Neural progenitor cell (in vitro differentiated cells): ENCODE data around the gene RPL7A. TPM values are rescaled to one million over a fixed set of nuclear protein-coding genes. Genes with fewer than 3 reads are reported as not detected.
"Not testable (repeated sequence)": the region's sequence is repeated elsewhere in the genome, so short reads cannot be mapped to it uniquely, and the experiment has no call there.

Experiments
- DNase-seq: peaks from one replicate; pipeline ENCODE4 v3.0.0-alpha.2; 2016; ENCODE audit warnings: low spot score
- H2AFZ ChIP-seq: fragments of 200-600 bp; sonication (generic); replicated peaks from 2 replicates; pipeline ENCODE4 v1.6.1; 2016; ENCODE audit warnings: antibody characterized with exemption
- H3F3A ChIP-seq: fragments of 200-600 bp; sonication (generic); 2 replicates; pipeline ENCODE4 v1.6.1; 2016; ENCODE audit warnings: antibody characterized with exemption, low read depth
- H3K27ac ChIP-seq: fragments of 200-600 bp; sonication (generic); 2 replicates; pipeline ENCODE4 v1.5.1; 2016; ENCODE audit warnings: mild to moderate bottlenecking
- H3K27me3 ChIP-seq: fragments of 200-600 bp; sonication (generic); 2 replicates; pipeline ENCODE4 v1.6.1; 2016; ENCODE audit warnings: mild to moderate bottlenecking, moderate library complexity
- H3K36me3 ChIP-seq: fragments of 200-600 bp; sonication (generic); 2 replicates; pipeline ENCODE4 v1.5.1; 2016
- H3K4me1 ChIP-seq: fragments of 200-600 bp; sonication (generic); 2 replicates; pipeline ENCODE4 v1.6.1; 2016; ENCODE audit warnings: mixed run types
- H3K4me2 ChIP-seq: fragments of 200-600 bp; sonication (generic); 2 replicates; pipeline ENCODE4 v1.6.1; 2016
- H3K4me3 ChIP-seq: fragments of 200-600 bp; sonication (generic); 2 replicates; pipeline ENCODE4 v1.5.1; 2016
- H3K79me2 ChIP-seq: fragments of 200-600 bp; sonication (generic); 2 replicates; pipeline ENCODE4 v1.6.1; 2016; ENCODE audit warnings: low read depth
- H3K9ac ChIP-seq: fragments of 200-600 bp; sonication (generic); 2 replicates; pipeline ENCODE4 v1.6.1; 2016
- H3K9me3 ChIP-seq: fragments of 200-600 bp; sonication (generic); 2 replicates; pipeline ENCODE4 v1.5.1; 2016; ENCODE audit warnings: low read depth
- H4K20me1 ChIP-seq: fragments of 200-600 bp; sonication (generic); 2 replicates; pipeline ENCODE4 v1.6.1; 2016; ENCODE audit warnings: low read depth
- H3K27ac Mint-ChIP-seq: 3 replicates; pipeline ENCODE4 v1.8.0; 2021; ENCODE audit warnings: mixed read lengths
- H3K27me3 Mint-ChIP-seq: 2 replicates; pipeline ENCODE4 v1.8.0; 2022; ENCODE audit warnings: low read depth, mild to moderate bottlenecking, inconsistent platforms, moderate library complexity, mixed read lengths; ENCODE audit not compliant: insufficient read depth
- H3K36me3 Mint-ChIP-seq: 3 replicates; pipeline ENCODE4 v1.8.0; 2021; ENCODE audit warnings: mixed read lengths
- H3K4me1 Mint-ChIP-seq: 3 replicates; pipeline ENCODE4 v1.8.0; 2021; ENCODE audit warnings: mixed read lengths
- H3K4me3 Mint-ChIP-seq: 3 replicates; pipeline ENCODE4 v1.8.0; 2021; ENCODE audit warnings: mild to moderate bottlenecking, moderate library complexity, mixed read lengths
- H3K9me3 Mint-ChIP-seq: 3 replicates; pipeline ENCODE4 v1.8.0; 2020; ENCODE audit warnings: mixed read lengths
- EZH2 ChIP-seq: fragments of 200-600 bp; sonication (generic); IDR thresholded peaks from 2 replicates; pipeline ENCODE4 v1.6.1; 2017; ENCODE audit warnings: antibody characterized with exemption, mild to moderate bottlenecking, moderate library complexity
- EZH2phosphoT487 ChIP-seq: fragments of 200-600 bp; sonication (generic); IDR thresholded peaks from 2 replicates; pipeline ENCODE4 v1.6.1; 2017; ENCODE audit warnings: antibody characterized with exemption
- total RNA-seq: library from RNA; depleted of rRNA; stranded (reverse); fragments of >200 nt; gene quantifications from 2 replicates; pipeline ENCODE4 v1.2.3, GENCODE V29; 2015; ENCODE audit warnings: low replicate concordance
- TF ChIP-seq, protein P1 (sequence below): fragments of 200-600 bp; sonication (generic); IDR thresholded peaks from 2 replicates; pipeline ENCODE4 v1.5.1; 2017; ENCODE audit warnings: antibody characterized with exemption, mild to moderate bottlenecking

The RPL7A gene
- total RNA-seq, 1 donor from 2014 or later, result 3,449 TPM

DNA sequence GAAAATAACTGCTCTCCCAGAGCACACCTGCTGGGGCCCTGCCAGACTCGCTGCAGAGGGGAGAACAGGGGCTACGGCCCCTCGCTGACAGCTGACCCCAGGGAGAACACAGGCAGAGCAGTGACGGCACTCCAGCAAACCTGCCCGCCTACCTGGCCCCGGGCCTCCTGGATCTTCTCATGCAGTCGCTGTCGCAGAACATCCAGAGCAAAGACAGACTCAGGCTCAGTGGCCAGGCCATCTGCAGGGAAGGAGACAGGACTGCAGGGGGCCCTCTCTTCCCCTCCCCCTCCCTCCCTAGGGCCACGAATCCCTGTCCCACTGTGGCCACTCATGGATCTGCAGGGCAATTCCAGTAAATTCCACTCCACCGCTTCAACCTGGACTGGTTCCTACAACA is 14.5 kb upstream of the RPL7A start:
- H3K9me3 Mint-ChIP-seq, result peaks cover 4% of the 10 kb centered on the region
- Histone ChIP-seq H3K9me3 (no peaks in the 10 kb centered on the region), H3K9ac (no peak overlapping the region), H3K4me3 (no peak overlapping the region), H4K20me1 (peaks cover 26% of the 10 kb centered on the region), H3K4me1 (peaks cover 10% of the 10 kb centered on the region), H2AFZ (no peak overlapping the region), H3K27me3 (no peaks in the 10 kb centered on the region), H3F3A (peaks cover 25% of the 10 kb centered on the region), H3K4me2 (no peak overlapping the region), H3K27ac (no peak overlapping the region), H3K36me3 (no peaks in the 10 kb centered on the region), H3K79me2 (peaks cover 21% of the 10 kb centered on the region)
- peaks cover 10% of the 10 kb centered on the region for H3K27me3 Mint-ChIP-seq
- TF ChIP-seq, protein P1, sequence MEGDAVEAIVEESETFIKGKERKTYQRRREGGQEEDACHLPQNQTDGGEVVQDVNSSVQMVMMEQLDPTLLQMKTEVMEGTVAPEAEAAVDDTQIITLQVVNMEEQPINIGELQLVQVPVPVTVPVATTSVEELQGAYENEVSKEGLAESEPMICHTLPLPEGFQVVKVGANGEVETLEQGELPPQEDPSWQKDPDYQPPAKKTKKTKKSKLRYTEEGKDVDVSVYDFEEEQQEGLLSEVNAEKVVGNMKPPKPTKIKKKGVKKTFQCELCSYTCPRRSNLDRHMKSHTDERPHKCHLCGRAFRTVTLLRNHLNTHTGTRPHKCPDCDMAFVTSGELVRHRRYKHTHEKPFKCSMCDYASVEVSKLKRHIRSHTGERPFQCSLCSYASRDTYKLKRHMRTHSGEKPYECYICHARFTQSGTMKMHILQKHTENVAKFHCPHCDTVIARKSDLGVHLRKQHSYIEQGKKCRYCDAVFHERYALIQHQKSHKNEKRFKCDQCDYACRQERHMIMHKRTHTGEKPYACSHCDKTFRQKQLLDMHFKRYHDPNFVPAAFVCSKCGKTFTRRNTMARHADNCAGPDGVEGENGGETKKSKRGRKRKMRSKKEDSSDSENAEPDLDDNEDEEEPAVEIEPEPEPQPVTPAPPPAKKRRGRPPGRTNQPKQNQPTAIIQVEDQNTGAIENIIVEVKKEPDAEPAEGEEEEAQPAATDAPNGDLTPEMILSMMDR, result no peak
- TF ChIP-seq EZH2phosphoT487 (no peak), EZH2 (no peak)
- no peak overlapping the region for H3K4me3 Mint-ChIP-seq
- H3K4me1 Mint-ChIP-seq, result peaks cover 12% of the 10 kb centered on the region
- H3K27ac Mint-ChIP-seq, result no peak overlapping the region
- DNase-seq, result no peak
- peaks cover 29% of the 10 kb centered on the region for H3K36me3 Mint-ChIP-seq

DNA sequence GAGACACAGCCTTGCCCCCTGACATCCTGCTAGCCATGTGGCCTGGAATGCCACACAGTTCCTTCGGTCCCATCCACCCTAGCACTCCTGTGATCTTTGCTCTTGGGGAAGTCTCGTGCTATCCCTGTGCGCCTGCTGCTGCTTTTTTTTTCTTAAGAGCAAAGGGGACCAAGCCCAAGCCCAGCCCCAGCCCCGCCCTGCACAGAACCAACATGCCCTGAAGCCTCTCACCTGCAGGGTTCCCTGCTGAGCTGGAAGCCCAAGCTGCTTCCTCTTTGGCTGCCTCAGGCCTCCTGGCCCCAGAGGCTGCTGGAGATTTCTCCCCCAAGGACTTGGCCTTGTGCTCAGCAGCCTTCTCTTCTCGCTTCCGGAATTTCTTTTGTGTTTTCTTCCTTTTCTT is 13.9 kb upstream of the RPL7A start:
- Histone ChIP-seq H3K4me3 (no peak overlapping the region), H3F3A (peaks cover 31% of the 10 kb centered on the region), H3K27me3 (no peaks in the 10 kb centered on the region), H3K27ac (no peak overlapping the region), H3K9me3 (no peaks in the 10 kb centered on the region), H4K20me1 (peaks cover 26% of the 10 kb centered on the region), H3K79me2 (peaks cover 21% of the 10 kb centered on the region), H3K4me1 (peaks cover 10% of the 10 kb centered on the region), H3K36me3 (no peaks in the 10 kb centered on the region), H2AFZ (no peak overlapping the region), H3K4me2 (no peak overlapping the region), H3K9ac (no peak overlapping the region)
- no peak for TF ChIP-seq EZH2phosphoT487
- TF ChIP-seq EZH2, result no peak
- TF ChIP-seq, protein P1, result no peak
- Mint-ChIP-seq H3K27ac (no peak overlapping the region), H3K9me3 (peaks cover under 1% of the 10 kb centered on the region), H3K4me1 (peaks cover 12% of the 10 kb centered on the region), H3K27me3 (peaks cover 6% of the 10 kb centered on the region), H3K36me3 (peaks cover 29% of the 10 kb centered on the region), H3K4me3 (peak overlapping the region; percentile 98)
- DNase-seq, result no peak

DNA sequence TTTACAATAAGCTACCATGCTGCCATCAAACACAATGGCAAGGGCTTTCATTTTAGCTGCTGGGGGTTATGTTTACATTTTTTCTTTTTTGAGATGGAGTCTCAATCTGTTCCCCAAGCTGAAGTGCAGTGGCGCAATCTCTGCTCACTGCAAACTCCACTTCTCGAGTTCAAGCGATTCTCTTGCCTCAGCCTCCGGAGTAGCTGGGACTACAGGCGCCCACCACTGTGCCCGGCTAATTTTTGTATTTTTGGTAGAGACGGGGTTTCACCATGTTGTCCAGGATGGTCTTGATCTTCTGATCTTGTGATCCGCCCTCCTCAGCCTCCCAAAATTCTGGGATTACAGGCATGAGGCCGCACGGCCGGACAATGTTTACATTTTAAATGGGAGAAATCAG is 13.1 kb upstream of the RPL7A start:
- H3K4me3 ChIP-seq, result peak overlapping the region; percentile 92
- not testable (repeated sequence) for H3K27ac ChIP-seq, H3K27me3 ChIP-seq, H3K9me3 ChIP-seq, H3K27me3 Mint-ChIP-seq, DNase-seq, H3K9me3 Mint-ChIP-seq, H3K4me1 ChIP-seq, H3K27ac Mint-ChIP-seq, H3K36me3 ChIP-seq, H3K9ac ChIP-seq, H2AFZ ChIP-seq
- peak overlapping the region; percentile 73 for H3K4me2 ChIP-seq
- H3K36me3 Mint-ChIP-seq, result peaks cover 32% of the 10 kb centered on the region
- H3K79me2 ChIP-seq, result peaks cover 21% of the 10 kb centered on the region
- peaks cover 26% of the 10 kb centered on the region for H4K20me1 ChIP-seq
- H3F3A ChIP-seq, result peaks cover 30% of the 10 kb centered on the region
- peaks cover 12% of the 10 kb centered on the region for H3K4me1 Mint-ChIP-seq
- H3K4me3 Mint-ChIP-seq, result peak overlapping the region; percentile 98

DNA sequence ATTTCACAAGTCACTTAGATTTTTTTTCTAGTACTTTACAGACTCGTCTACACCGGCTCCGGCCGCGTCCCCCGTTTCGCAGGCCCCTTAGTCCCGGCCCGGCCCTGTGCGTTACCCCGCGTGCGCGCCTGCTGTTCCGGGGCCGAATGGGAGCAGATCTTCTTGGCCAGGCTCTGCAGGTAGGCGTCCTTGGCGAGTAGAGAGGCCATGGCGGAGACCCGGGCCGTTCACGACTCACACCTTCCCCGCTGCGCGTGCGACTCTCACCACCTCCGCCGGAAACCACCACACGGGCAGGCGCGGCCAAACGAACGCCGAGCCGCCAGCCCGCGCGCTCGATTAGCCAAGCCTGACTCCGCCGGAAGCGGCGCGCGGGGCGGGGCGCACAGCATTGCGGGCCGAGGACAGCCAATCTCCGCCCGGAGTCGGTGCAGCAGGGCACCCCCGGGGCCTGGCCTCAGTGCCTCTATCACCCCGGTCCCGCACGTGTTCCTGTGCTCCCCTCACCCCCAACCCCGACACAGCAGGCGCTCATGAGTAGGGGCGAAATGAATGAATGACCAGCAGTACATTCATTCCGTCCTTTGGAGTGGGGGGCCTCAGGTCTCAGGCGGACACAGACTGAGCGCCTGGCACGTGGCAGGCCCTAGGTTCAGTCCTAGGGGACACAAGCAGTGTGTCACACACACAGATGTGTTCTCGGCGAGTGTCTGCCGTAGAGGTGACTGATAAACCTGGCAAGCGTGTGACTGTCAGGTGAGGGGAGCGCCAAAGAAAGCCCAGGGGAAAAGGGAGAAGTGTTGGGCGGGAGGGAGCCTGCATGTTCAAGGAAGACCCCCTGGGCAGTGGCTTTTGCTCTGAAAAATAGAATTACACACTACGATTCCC is 11.8 kb upstream of the RPL7A start, which contains the start of gene SURF6:
Gene SURF6 (minus strand): TSS at position 265 of the 888 bp plus-strand sequence. CDS start 56 bp downstream, at position 209.
- H2AFZ ChIP-seq, result peak within 1 kb of the TSS; percentile 48
- H4K20me1 ChIP-seq, result peaks cover 26% of the 10 kb centered on the region
- H3K27me3 Mint-ChIP-seq, result peaks cover 6% of the 10 kb centered on the region
- peaks cover 10% of the 10 kb centered on the region for H3K4me1 ChIP-seq
- peak within 1 kb of the TSS; percentile 38 for H3K27ac ChIP-seq
- peak within 1 kb of the TSS; percentile 92 for H3K4me3 ChIP-seq
- H3K79me2 ChIP-seq, result peaks cover 21% of the 10 kb centered on the region
- peaks cover 37% of the 10 kb centered on the region for H3K36me3 Mint-ChIP-seq
- no peaks in the 10 kb centered on the region for H3K27me3 ChIP-seq
- no peaks in the 10 kb centered on the region for H3K9me3 ChIP-seq
- H3K27ac Mint-ChIP-seq, result peak within 1 kb of the TSS; percentile 86
- peaks cover 12% of the 10 kb centered on the region for H3K4me1 Mint-ChIP-seq
- H3K4me2 ChIP-seq, result peak within 1 kb of the TSS; percentile 73
- peaks cover 28% of the 10 kb centered on the region for H3F3A ChIP-seq
- DNase-seq, result peak; percentile 97
- no peaks in the 10 kb centered on the region for H3K9me3 Mint-ChIP-seq
- H3K9ac ChIP-seq, result peak within 1 kb of the TSS; percentile 79
- H3K36me3 ChIP-seq, result no peaks in the 10 kb centered on the region
- TF ChIP-seq, protein P1, result no peak
- no peak for TF ChIP-seq EZH2phosphoT487
- H3K4me3 Mint-ChIP-seq, result peak within 1 kb of the TSS; percentile 98
